Measurements from ENCODE around the gene TBC1D1.

TBC1D1 gene, protein sequence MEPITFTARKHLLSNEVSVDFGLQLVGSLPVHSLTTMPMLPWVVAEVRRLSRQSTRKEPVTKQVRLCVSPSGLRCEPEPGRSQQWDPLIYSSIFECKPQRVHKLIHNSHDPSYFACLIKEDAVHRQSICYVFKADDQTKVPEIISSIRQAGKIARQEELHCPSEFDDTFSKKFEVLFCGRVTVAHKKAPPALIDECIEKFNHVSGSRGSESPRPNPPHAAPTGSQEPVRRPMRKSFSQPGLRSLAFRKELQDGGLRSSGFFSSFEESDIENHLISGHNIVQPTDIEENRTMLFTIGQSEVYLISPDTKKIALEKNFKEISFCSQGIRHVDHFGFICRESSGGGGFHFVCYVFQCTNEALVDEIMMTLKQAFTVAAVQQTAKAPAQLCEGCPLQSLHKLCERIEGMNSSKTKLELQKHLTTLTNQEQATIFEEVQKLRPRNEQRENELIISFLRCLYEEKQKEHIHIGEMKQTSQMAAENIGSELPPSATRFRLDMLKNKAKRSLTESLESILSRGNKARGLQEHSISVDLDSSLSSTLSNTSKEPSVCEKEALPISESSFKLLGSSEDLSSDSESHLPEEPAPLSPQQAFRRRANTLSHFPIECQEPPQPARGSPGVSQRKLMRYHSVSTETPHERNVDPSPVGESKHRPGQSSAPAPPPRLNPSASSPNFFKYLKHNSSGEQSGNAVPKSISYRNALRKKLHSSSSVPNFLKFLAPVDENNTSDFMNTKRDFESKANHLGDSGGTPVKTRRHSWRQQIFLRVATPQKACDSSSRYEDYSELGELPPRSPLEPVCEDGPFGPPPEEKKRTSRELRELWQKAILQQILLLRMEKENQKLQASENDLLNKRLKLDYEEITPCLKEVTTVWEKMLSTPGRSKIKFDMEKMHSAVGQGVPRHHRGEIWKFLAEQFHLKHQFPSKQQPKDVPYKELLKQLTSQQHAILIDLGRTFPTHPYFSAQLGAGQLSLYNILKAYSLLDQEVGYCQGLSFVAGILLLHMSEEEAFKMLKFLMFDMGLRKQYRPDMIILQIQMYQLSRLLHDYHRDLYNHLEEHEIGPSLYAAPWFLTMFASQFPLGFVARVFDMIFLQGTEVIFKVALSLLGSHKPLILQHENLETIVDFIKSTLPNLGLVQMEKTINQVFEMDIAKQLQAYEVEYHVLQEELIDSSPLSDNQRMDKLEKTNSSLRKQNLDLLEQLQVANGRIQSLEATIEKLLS (N-terminal part only)

DNA sequence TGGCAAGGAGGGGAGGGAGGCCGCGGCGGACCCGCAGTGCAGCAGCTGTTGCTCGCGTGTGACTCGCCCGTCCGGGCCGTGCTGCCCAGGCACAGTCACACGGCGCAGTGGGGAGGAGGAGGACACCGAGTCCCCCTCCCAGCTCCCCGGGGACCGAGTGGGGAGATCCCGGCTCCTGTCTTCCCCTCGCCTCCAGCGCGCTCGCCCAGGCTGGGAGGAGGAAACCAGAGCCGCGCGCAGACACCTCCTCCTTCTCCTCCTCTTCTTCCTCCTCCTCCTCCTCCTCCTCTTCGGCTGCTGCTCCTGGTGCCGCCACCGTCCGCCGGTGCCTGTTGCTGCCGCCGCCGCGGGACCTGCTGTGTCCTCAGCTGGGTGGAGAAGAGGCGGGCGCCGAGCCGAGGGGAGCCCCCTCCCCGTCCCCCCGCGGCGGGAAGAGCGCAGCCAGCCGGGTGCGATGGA is at the start of gene TBC1D1:
TBC1D1 (plus strand) TSS at position 284 of the 459 bp plus-strand sequence. CDS start 11,012 bp downstream, outside the sequence.
- peak; percentile 1 for DNase-seq

DNA sequence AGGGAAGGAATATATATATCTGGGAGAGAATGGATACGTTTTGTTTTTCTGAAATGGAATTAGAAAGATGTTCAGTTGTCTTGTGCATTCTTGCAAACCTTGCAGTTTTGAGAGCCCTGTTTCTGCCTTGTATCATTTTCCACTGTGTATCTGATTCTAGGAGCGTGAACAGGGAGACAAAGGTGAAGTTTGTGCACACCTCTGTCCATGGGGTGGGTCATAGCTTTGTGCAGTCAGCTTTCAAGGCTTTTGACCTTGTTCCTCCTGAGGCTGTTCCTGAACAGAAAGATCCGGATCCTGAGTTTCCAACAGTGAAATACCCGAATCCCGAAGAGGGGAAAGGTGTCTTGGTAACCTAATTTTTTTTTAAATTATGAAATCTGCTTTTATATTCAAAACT is 46.7 kb upstream of the TBC1D1 start:
- no peak for DNase-seq

DNA sequence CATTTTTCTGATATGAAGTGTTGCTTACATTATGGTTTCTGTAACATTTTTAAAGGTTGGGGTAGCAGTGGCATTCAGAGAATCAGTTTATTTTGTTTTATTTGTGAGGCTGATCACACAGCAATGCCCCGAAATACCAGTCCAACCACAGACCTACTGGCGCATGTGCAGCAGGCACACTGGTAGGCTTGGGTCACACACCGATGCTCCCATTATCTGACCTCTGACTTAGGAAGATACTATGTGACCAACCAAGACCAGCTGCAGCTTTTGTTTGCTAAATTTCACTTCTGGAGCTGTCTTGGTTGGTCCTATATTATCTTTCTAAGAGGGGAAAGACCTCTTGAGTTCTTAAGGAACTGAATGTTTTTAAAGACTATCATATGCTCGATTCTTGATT is 45.7 kb upstream of the TBC1D1 start:
- no peak for DNase-seq

DNA sequence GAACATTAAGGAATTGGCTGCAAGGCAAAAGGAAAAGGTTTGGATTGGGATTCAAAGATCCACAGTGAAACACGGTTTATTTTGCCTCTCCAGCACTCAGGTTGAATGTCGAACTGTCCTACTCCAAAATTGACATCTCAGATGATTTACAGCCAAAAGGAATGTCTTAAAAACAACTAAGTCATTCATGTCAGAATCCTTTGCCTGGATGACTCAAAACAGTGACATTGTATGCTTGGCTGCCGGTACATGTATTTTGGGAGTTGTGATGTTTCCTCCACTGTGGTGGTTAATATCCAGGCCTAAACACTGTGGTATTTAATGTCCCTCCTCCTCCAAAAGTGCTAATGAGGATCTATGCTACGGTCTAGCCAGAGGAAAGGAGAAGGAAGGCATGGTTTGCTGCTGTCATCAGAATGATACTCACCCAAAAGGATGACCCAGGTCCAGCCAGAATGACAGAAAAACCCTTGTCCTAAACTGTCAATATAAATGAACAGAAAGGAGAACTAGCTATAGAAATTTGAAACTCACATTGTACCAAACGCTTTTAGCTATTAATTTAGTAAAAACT is 43.5 kb upstream of the TBC1D1 start:
- no peak for DNase-seq

DNA sequence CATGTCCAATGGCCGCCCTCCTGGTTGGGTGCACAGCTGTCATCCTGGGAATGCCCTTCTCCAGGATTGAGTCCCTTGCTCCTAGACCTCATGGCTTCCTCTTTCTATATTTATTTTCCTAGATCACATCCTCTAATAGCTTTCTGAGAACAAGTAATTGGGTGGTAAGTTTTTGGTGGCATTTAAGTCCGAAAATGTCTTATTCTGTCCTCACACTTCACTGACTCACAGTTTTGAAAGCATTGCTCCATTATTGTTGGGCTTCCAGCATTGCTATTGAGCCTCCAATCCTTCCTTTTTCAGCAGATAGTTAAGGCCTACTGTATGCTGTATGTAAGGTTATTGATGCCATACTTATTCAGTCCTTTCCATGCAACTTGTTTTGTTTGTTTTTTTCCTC is 38.5 kb upstream of the TBC1D1 start:
- DNase-seq: no peak

DNA sequence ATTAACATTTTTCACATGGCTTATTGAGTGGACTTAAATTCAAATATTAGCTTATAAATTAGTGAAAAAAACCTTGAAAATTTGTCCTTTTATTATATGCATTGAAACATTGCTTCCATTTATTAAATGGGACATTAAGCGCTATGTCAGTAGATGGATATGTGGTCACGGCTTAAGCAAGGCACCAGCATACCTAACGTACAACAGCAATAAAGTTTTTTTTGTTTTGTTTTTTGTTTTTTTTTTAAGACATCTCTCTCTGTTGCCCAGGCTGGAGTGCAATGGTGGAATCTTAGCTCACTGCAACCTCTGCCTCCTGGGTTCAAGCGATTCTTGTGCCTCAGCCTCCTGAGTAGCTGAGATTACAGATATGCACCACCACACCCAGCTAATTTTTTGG is 32.8 kb upstream of the TBC1D1 start:
- DNase-seq: no peak

DNA sequence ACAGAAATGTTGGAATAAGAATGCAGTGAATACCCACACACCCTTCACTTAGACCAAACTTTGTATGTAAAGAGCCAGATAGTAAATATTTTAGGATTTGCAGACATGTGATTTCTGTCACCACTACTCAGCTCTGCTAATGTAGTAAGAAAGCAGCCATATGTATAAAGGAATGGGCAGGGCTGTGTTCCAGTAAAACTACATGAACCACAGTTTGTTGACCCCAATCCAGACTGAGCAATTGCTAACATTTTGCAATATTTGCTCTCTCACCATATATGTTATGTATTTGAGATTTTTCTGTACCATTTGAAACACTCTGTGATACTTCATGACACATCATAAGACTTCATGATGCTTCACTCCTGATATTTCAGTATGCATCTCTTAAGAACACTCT is 32.0 kb upstream of the TBC1D1 start:
- no peak for DNase-seq

DNA sequence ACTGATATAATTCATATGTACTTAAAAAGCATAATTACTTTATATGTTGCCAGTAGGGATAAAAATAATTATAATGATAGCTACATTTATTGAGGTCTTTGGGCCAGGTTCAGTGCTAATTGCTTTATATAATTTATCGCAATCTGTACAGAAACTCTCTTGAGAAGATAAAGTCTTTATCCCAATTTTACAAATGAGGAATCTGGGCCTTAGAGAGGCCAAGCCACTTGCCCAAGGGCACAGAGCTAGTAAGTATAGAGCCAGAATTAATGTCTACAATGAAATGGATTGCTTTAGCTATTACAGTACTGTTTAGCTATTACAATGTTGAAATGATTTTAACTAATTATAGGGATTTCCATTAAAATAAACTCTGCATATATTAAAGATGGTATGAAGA is 30.6 kb upstream of the TBC1D1 start:
- no peak for DNase-seq

DNA sequence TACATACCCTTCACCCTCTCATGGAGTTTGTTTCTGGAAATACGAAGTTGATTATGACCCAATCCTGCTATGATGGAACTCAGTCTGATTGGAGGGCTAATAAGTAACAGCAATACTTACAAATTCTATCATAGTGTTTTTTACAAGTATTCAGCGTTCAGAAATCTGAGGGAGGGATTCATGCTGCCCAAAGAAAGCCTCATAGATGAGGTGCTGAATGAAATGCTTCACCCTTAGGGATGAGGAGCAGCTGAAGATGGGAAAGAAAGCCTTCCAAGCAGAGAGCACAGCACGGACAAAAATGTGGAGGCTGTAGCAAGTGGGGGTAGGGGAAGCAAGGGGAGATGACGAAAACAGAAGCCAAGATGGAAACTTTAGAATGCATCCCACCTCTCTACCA is 27.9 kb upstream of the TBC1D1 start:
- no peak for DNase-seq

DNA sequence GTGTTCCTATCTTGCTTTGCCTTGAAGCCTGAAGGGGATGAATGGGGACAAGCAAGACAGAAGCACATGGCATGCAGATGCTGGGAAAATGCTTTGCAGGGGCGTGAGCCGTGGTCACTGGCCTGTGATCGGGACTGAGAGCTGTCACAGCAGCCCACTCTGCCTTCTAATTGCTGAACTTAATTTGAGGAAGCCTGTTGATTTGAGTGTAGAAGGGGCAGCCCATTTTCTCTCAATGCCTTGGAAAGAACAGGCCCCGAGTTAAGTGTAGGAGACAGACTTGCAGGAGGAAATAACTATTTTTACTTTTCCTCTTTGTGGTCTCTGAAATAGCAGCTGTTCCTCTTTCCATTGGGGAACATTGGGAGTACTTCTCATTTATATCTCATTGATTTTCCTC is 26.1 kb upstream of the TBC1D1 start:
- DNase-seq: no peak

DNA sequence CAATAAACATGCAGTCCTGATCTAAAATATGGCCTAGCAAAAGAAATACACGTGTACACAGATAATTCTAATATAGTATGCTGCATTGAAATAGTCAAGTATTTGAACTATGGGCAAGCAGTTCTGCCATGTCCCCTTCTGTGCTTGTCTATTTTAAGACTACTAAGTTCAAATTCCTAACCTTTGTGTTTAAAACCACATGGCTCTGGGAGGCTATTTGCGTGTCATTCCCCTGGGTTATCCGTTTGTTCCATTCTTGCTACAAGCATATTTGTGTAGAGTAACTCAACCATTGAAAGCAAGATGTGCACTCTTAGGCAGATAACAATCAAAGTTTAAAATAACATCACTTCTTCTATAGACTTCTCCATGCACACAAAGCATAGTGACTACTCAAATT is 25.4 kb upstream of the TBC1D1 start:
- no peak for DNase-seq

DNA sequence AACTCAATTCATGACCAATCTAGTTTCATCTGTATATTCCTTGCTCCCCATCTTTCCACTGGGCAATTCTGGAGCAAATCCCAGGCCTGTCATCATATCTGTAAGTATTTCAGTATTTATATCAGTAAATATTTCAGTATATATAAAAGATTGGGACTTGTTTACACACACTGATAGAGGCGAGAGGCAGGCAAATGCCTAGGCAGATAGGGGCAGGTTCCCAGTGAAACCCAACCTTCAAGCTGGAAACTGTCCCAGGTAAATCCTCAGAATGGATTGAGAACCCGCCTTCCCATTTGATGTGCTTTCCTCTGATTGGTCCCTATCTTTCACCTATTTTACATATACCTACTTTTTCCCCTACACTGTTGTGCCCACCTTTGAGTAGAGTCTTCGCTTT is 23.8 kb upstream of the TBC1D1 start:
- no peak for DNase-seq

DNA sequence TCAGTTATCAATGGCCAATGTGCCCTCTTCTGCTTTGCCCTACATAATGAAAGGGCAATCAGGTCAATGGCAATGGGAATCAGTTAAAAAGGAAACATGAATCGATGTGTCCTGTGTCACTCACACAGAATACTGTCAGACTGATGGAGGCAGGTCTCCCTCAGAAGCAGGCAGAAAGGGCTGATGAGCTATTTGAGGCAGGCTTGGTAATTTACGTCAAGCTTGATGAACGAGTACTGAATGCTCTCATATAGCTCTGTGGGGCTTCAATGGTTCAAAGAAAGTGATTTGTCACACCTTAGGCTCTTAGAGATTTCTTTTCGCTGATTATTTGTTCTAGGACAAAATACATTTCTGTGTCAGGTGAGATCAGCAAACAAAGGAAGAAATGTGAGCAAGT is 22.6 kb upstream of the TBC1D1 start:
- DNase-seq: no peak

DNA sequence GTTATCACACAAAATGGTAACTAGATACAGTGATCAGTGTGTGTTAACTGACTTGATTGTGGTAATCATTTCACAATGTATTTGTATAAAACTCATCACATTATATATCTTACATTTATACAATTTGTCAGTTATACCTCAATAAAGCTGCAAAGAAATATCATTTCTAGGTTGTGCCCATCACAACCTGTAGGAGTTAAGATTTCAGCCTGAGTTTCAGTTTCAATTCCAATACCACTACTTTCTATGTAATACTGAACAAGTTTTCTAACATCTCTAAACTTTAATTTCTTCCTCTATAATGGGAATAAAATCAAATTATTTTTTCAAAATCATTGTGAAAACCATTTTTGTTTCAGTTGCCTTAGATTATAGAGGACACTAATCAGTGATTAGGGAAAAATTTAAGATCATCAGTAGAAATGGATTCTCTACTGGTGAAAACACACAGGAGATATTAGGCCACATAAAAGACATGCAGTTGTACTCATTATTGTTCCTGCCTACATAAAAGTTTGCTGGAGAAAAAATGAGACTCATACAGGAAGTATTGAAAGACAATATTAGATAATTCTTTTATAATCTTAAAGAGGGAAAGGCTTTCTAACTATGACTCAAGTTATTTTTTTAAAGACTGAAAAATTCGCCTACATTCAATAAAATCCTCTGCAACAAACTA is 18.4 kb upstream of the TBC1D1 start:
- DNase-seq: no peak

DNA sequence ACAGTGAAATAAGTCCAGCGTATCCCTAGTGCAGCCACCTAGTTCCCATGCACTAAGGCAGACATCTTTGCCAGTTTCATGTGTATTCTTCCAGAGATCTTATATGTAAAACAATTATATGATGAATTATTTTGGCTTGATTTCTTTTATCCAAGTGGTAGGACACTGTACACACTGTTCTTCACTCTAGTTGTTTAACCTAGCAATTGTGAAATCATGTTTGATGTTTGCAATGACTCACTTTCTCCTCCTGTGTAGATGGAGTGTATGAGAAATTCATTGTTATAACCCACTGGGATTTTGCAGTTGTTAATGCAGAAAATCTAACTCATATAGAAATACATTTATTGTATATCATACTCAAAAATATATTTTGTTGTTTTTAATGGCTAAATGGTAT is 17.5 kb upstream of the TBC1D1 start:
- DNase-seq: no peak

DNA sequence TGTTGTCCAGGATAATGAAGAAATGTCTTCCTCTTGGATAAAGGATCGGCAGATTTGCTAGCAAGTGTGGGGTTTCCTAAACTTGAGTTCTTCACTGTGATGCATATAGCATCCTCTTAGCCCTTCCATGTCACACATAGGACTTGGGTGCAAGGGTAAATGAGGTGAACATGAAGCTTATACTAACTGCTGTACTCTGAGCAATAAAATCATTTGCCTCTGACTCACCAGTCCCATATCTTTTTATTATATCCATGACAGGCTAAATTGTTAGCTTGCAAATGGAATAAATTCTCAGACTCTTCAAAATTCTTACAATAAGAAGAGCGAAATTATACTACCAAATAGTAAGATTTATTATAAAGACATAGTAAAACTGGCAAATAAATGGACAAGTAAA is 14.7 kb upstream of the TBC1D1 start:
- DNase-seq: no peak

DNA sequence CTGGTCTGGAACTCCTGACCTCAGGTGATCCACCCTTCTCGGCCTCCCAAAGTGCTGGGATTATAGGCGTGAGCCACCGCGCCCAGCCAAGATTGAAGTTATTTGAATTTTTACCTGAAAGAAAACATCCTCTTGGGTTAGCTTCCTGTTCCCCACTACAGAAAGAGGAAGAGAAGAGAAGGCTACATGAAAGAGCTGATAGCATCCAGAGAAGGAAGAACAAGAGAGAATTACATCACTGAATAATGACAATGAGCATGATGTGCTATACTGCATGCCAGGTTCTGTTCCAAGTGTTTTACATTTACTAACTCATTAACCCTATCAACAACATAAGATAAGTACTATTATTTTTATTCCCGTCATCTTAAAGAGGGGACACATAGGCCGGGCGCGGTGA is 11.5 kb upstream of the TBC1D1 start:
- no peak for DNase-seq

DNA sequence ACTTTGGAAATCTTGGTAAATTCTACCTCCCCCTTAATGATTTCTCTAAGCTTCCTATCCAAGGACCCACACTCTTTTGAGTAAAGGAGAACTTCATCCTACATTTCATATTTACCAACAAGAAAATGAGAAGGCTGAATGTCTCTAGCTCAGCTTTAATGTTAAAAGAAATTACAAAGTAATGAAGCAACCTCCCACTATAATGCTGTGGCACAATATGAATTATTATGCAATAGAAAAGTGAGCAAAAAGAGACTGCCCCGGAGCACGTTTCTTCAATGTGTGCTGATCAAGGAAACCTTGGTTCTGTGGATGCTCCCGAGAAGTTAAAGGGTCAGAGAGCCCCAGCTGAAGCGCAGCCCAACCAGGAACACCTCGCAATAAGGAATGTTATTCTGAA is 9.1 kb upstream of the TBC1D1 start:
- DNase-seq: no peak

DNA sequence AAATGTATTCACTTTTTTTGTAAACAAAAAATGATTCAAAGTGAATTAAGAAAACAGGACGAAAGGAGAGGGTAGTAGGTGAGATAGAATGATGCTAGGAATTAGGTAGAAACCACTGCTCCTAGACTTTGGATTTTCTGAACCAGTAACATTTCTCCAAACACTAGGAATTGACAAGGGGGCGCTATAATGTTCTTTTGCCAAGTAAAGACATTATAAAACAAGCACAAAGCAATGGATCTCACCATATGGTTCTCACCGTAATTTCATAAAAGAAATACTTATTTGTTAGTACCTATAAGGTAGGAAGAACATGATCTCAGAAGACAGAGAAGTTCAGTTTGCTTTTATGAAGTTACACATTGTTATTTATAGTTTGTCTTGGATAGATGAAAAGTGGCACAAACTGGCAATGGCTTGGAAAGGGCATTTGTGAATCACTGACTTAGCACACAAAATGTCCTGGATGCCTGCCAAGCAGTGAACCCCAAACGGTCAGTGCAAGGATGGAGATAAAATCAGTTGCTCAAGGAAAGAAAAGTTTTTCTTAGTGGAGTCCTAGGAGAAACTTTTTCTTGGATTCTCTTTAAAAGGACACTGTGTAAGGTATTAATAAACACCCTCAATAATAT is 8.1 kb upstream of the TBC1D1 start:
- DNase-seq: no peak

DNA sequence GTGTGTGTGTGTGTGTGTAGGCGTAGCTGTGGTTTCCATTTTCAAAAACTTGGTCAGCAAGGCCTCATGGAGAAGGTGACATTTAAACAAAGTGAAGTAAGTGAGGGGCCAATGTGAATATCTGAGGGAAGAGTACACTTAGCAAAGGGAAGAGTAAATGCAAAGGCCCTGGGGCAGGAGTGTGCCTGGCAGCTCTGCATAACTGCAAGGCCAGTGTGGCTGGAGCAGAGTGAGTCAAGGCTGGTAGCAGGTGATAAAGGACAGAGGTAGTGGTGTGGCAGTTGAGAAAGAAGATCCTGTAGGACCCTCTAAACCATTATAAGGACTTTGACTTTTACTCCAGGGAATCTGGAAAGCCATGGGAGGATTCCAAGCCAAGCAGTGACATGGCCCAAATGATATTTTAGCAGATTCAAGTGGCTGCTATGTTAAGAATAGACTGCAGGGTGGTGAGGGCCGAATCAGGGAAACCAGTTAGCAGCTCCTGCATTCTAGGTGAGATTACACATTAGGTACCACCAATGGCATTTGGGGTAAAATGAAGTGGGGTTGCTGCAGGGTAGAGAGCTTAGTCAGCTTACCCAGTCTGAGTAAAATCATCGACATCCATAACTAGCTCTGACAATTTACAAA is 5.9 kb upstream of the TBC1D1 start:
- no peak for DNase-seq

DNA sequence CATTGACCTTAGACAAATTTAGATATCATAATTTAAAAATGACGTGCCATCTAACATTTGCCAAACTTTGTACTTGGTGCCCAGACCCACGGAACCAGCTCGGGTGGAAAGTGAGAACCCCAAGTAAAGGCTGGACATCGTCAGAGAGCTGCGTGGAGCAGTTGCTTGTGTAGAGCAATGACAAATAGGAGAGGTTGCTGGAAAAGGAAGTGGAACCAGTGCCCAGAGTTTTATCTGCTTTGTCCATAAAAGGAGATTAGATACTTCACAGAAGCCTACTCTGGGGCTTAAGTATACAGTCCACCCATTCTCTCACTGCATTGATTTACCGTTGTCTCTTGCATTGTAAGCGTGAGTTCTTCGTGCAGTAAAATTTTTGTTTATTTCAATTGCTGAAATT is 5.4 kb upstream of the TBC1D1 start:
- DNase-seq: no peak

Data from NCI-H2171 (cell line).